Cardiac fibroblast (primary cell): ENCODE measurements around the gene AMN.

Experiments used
- DNase-seq, 2 donors: peaks; one replicate each; pipeline versions ENCODE4 v3.0.0 to v3.0.0-alpha.2; 2010; ENCODE audit warnings: low read depth in 2 of 2
- H3K4me3 ChIP-seq, 2 donors: replicated peaks in 1 of 2; 1 replicate in 1 of 2; 2 replicates in 1 of 2; pipeline ENCODE4 v1.5.1; 2011; ENCODE audit warnings: low read depth in 2 of 2, low read length in 2 of 2, mild to moderate bottlenecking in 2 of 2, moderate library complexity in 1 of 2
- TF ChIP-seq, protein P1 (sequence below): IDR thresholded peaks from one replicate; pipeline ENCODE4 v1.5.1; 2011; ENCODE audit warnings: low read depth, mild to moderate bottlenecking, low read length, inconsistent platforms

The AMN gene

DNA sequence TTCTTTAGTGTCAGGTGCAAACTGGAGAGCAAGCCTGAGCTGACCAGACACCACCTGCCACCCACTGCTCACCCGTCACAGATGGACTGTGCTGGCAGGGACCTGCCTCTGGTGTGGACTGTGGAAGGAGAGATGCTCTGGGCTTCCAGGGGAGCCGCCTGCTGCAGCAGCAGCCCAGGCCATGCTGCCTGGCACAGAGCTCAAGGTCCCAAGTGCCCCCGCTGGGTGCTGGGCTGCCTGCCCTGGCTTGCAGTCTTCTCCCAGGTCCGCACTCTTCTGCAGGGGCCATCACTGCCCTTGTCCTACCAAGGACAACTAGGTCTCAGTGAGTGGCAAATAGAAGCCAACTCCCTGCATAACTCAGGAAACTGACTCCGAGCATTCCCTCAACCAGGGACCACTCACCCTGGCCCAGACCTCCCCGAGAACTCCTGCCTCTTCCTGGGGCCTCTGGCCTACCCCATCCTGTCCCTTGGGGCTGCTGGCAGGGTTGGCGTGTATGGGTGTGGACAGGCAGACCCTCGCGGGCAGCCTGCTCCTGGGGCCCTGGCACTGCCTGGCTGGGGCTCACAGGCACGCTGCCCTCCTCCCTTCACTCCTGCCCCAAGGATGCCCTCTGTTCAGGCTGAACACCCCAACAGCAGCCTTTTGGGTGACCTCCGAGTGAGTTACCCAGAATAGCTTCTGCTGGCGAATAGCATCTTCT is 9.3 kb downstream of the AMN start:
- DNase-seq, result no peak
- TF ChIP-seq, protein P1, sequence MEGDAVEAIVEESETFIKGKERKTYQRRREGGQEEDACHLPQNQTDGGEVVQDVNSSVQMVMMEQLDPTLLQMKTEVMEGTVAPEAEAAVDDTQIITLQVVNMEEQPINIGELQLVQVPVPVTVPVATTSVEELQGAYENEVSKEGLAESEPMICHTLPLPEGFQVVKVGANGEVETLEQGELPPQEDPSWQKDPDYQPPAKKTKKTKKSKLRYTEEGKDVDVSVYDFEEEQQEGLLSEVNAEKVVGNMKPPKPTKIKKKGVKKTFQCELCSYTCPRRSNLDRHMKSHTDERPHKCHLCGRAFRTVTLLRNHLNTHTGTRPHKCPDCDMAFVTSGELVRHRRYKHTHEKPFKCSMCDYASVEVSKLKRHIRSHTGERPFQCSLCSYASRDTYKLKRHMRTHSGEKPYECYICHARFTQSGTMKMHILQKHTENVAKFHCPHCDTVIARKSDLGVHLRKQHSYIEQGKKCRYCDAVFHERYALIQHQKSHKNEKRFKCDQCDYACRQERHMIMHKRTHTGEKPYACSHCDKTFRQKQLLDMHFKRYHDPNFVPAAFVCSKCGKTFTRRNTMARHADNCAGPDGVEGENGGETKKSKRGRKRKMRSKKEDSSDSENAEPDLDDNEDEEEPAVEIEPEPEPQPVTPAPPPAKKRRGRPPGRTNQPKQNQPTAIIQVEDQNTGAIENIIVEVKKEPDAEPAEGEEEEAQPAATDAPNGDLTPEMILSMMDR, result no peak
- H3K4me3 ChIP-seq, result no peak overlapping the region

DNA sequence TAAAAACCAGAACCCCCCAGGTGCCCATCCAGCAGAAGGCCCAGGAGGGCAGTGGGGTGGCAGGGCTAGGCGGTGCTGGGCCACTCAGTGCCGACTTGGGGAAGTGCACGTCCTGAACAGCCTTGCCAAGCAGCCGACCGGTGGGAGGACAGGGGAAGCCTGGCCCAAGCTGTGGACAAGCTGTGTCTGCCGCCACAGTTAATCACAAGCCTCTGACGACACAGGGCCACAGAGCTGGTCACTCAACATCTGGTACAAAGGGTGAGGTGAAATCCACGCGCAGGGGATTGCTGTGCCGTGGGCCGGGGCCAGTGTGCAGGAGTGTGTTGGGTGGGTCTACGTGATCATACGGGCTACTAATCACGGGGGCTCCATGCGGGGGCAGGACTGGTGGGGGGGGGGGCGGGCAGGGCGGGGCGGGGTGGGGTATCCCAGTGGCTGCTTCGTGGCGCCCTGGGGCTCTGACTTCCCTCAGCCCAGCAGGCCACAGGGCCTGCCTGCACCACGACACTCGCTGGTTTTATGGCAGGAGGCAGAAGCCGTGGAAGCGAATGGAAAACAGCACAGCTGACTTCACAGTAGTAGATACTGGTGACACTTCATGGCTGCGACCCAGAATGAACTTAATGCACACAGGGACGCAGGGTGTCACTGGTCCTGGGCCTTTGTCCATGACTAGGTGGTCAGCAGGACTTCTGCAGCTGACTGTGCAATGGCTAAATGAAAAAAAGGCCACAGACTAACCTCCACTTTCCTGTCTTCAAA is 10.2 kb downstream of the AMN start:
- no peak overlapping the region for H3K4me3 ChIP-seq
- TF ChIP-seq, protein P1, result no peak
- DNase-seq, result no peak

DNA sequence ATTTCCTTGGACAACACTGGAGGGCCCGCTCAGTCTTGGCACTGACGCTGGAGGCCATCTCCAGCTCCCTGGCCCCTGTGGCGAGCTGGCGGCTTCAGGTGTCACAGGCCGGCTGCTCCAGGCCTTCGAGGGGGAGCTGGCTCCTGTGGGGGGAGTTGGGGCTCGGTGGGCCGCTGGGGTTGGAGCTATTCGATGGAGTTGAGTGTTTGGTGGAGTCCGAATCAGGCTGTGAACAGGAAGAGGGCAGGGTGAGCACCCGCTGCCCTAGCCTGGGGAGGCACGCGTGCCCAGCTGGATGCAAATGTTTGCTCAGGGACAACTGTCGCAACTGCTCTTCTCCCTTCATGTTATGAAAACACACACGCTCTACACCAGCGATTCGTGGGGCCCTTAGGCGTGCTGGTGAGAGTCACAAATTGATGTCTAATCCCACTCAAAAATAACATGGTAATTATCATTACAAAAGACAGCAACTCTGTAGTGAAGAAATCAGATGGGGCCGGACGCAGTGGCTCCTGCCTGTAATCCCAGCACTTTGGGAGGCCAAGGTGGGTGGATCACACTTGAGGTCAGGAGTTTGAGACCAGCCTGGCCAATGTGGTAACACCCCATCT is 11.3 kb downstream of the AMN start:
- no peak for DNase-seq
- no peak overlapping the region for H3K4me3 ChIP-seq
- TF ChIP-seq, protein P1, result no peak

DNA sequence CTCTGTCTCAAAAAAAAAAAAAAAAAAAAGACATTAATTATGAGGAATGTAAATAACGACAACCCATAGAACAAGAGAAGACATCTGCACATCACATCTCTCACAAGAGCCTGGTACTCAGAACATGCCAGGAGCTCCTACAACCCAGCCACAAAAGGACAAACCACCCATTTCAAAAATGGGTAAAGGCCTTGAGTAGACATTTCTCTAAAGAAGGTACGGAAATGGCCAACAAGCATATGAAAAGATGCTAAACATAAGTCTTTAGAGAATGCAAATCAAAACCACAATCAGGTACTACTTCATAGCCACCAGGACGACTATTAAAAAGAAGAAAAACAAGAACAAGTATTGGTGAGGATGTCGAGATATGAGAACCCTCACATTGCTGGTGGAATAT is 13.3 kb downstream of the AMN start:
- TF ChIP-seq, protein P1, result no peak
- H3K4me3 ChIP-seq, result no peak overlapping the region
- no peak for DNase-seq

DNA sequence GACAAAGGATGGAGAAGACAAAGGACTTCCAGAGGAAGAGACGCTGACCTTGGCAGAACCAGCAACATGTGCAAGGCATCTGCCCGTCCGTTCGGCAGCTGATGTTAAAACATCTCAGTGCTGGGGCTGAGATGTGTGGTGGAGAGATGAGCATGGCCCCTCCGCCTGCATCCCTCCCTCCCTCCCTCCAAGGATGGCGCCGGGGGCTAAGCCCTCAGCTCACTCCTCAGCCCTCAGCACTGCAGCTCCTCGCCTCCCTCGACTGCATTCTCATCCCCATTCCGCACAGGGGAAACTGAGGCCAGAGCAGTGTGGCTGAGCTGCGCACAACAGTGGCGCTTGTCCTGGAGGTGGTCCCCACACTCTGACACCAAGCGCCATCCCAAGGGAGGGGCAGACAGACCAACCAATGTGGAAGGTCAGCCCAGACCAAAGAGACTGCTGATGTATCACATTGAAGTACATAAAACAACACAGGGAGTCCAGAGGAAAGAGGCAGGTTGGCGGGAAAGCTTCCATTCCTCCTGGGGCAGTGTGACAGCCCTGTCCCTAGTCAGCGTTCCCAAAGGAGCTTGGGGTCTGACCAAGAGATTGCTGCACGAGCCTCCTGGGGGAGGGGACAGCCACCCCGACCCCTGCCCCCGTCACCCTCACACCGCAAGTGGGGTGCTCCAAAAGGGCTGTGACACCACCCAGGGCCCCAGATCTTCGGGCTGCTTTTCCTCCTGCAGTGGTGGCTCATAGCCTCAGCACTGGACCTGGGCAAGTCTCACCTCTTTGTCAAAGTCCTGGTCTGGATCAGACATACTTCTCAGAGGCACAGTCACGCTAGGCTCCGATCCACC is 15.1 kb downstream of the AMN start:
- DNase-seq, result no peak
- TF ChIP-seq, protein P1, result no peak
- H3K4me3 ChIP-seq, result no peak overlapping the region

DNA sequence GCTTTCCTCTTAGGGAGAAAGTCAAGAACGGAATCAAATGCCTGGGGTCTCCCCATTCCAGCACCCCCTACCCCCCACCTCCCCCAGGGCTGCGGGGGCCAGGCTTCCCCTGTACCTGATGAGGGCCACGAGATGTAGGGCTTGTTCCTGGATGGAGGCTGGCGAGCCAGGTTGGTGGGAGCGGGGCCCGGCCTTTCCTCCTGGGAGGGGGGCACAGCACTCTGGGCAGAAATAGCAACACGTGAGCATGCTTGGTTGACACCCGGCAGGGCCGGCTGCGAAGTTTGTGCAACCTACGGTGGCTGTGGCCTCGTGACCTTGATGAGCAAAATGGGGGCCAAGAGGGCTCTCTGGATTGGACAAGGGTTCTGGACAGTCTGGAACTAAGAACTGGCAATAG is 15.7 kb downstream of the AMN start:
- no peak for DNase-seq
- TF ChIP-seq, protein P1, result no peak

More for the DNA sequence above, 15.7 kb downstream of the AMN start:
- no peak overlapping the region for H3K4me3 ChIP-seq
